ENCODE data around the gene IGSF5. TPM values are rescaled to one million over a fixed set of nuclear protein-coding genes. Genes with fewer than 3 reads are reported as not detected.

The IGSF5 gene
- total and polyA plus RNA-seq, 3 donors from 2014 or later, result 0.39 to 1.6 (median 0.62) TPM

GRCh38 chr21:39713905-39714304 lies 31.1 kb upstream of the IGSF5 start:
- H3K36me3 ChIP-seq (ENCODE audit: low read depth, missing control alignments), result no peaks in the 10 kb centered on the region
- H3K27me3 ChIP-seq, result no peaks in the 10 kb centered on the region
- TF ChIP-seq CTCF (IDR thresholded peaks at IDR 0.05), result no peak
- TF ChIP-seq POLR2A (IDR thresholded peaks at IDR 0.05), result no peak
- H3K4me3 ChIP-seq, result no peak overlapping the region
- no peak overlapping the region for H3K27ac ChIP-seq
- no peaks in the 10 kb centered on the region for H3K4me1 ChIP-seq
- no peaks in the 10 kb centered on the region for H3K9me3 ChIP-seq
- intact Hi-C loops (cut with DNase I; ENCODE audit: low total_unique reads), result loop anchor here (5.0 kb wide), 1 partner anchor 192 kb away; no protein-coding TSS in a partner anchor
- peak; percentile 77 for DNase-seq
- WGBS, 2 donors, result 36 to 59% methylated on average over 5 to 7 of the region's 7 CpGs

GRCh38 chr21:39714331-39714730 lies 30.7 kb upstream of the IGSF5 start:
- no peak for DNase-seq
- intact Hi-C loops (cut with DNase I; ENCODE audit: low total_unique reads), result loop anchor here (5.0 kb wide), 1 partner anchor 192 kb away; no protein-coding TSS in a partner anchor
- TF ChIP-seq POLR2A (IDR thresholded peaks at IDR 0.05) (no peak), CTCF (IDR thresholded peaks at IDR 0.05) (no peak)
- no peaks in the 10 kb centered on the region for H3K9me3 ChIP-seq
- no peak overlapping the region for H3K4me3 ChIP-seq
- H3K27ac ChIP-seq, result no peak overlapping the region
- no peaks in the 10 kb centered on the region for H3K36me3 ChIP-seq (ENCODE audit: low read depth, missing control alignments)
- no peaks in the 10 kb centered on the region for H3K27me3 ChIP-seq
- no peaks in the 10 kb centered on the region for H3K4me1 ChIP-seq
- WGBS, 2 donors, result 84 to 87% methylated on average over 1 of the region's 1 CpG

GRCh38 chr21:39715804-39716397 lies 29.1 kb upstream of the IGSF5 start:
- Histone ChIP-seq H3K4me1 (no peaks in the 10 kb centered on the region), H3K9me3 (no peaks in the 10 kb centered on the region), H3K4me3 (no peak overlapping the region), H3K27ac (no peak overlapping the region), H3K27me3 (no peaks in the 10 kb centered on the region), H3K36me3 (ENCODE audit: low read depth, missing control alignments) (no peaks in the 10 kb centered on the region)
- DNase-seq, result peak; percentile 69
- intact Hi-C loops (cut with DNase I; ENCODE audit: low total_unique reads), result no loop called here
- TF ChIP-seq CTCF (IDR thresholded peaks at IDR 0.05) (peak in 2 of 3 experiments; percentile 10 to 63), POLR2A (IDR thresholded peaks at IDR 0.05) (no peak)
- WGBS, 2 donors, result 37 to 38% methylated on average over 10 of the region's 10 CpGs

- Histone ChIP-seq H3K9me3 (no peaks in the 10 kb centered on the region), H3K27me3 (no peaks in the 10 kb centered on the region), H3K4me1 (no peaks in the 10 kb centered on the region), H3K27ac (no peak overlapping the region), H3K36me3 (ENCODE audit: low read depth, missing control alignments) (no peaks in the 10 kb centered on the region), H3K4me3 (no peak overlapping the region)
- 84 to 89% methylated on average over 5 of the region's 5 CpGs for WGBS, 2 donors
- DNase-seq, result no peak
- intact Hi-C loops (cut with DNase I; ENCODE audit: low total_unique reads), result no loop called here
- TF ChIP-seq CTCF (IDR thresholded peaks at IDR 0.05) (no peak), POLR2A (IDR thresholded peaks at IDR 0.05) (no peak)
These were observed 24.7 kb upstream of the IGSF5 start for GRCh38 chr21:39720126-39720778.
